GM11168 (cell line): ENCODE data around the gene ZNF681.
"Not testable (repeated sequence)": the region's sequence is repeated elsewhere in the genome, so short reads cannot be mapped to it uniquely, and the experiment has no call there.

Source experiments
- in situ Hi-C: fragments of 300-500 bp; cut with MboI; formaldehyde crosslinking; loops from one replicate; pipeline ENCODE4 v1.12.0; 2022; ENCODE audit warnings: low sequenced_read_pairs; ENCODE audit not compliant: unreplicated experiment

Gene ZNF681

GRCh38 chr19:23776507-23777205, 18.0 kb upstream of the ZNF681 start:
- in situ Hi-C loops: no loop called here

- in situ Hi-C loops: no loop called here
Observed at GRCh38 chr19:23774524-23774971, 15.9 kb upstream of the ZNF681 start.

- in situ Hi-C loops: no loop called here
Observed at GRCh38 chr19:23774106-23774505, 15.4 kb upstream of the ZNF681 start.

- in situ Hi-C loops: no loop called here
Observed at GRCh38 chr19:23772675-23773063, 14.0 kb upstream of the ZNF681 start.

- in situ Hi-C loops: no loop called here
Observed at GRCh38 chr19:23771761-23772674, 13.3 kb upstream of the ZNF681 start.

GRCh38 chr19:23771316-23771715, 12.6 kb upstream of the ZNF681 start:
- in situ Hi-C loops: no loop called here

- in situ Hi-C loops: no loop called here
Observed at GRCh38 chr19:23770672-23771250, 12.1 kb upstream of the ZNF681 start.

- in situ Hi-C loops: no loop called here
Observed at GRCh38 chr19:23769691-23770468, 11.2 kb upstream of the ZNF681 start.

- in situ Hi-C loops: no loop called here
Observed at GRCh38 chr19:23766951-23767350, 8.3 kb upstream of the ZNF681 start.

- in situ Hi-C loops: no loop called here
Observed at GRCh38 chr19:23764781-23765180, 6.1 kb upstream of the ZNF681 start.

- in situ Hi-C loops: no loop called here
Observed at GRCh38 chr19:23762884-23763711, 4.4 kb upstream of the ZNF681 start.

- in situ Hi-C loops: no loop called here
Observed at GRCh38 chr19:23762548-23762883, 3.8 kb upstream of the ZNF681 start.

- in situ Hi-C loops: not testable (repeated sequence)
Observed at GRCh38 chr19:23760326-23760725, 1.6 kb upstream of the ZNF681 start.

GRCh38 chr19:23743633-23744232, 15.0 kb downstream of the ZNF681 start:
- in situ Hi-C loops: loop anchor here (25.0 kb wide), 1 partner anchor 1381 kb away; no protein-coding TSS in a partner anchor

GRCh38 chr19:23730729-23731465, 27.8 kb downstream of the ZNF681 start:
- in situ Hi-C loops: loop anchor here (25.0 kb wide), 1 partner anchor 1369 kb away; no protein-coding TSS in a partner anchor

GRCh38 chr19:23724161-23724560, 34.5 kb downstream of the ZNF681 start:
- in situ Hi-C loops: not testable (repeated sequence)

- in situ Hi-C loops: no loop called here
Observed at GRCh38 chr19:23718802-23719201, 39.9 kb downstream of the ZNF681 start.

GRCh38 chr19:23716792-23717191, 41.9 kb downstream of the ZNF681 start:
- in situ Hi-C loops: no loop called here
